Measurements from ENCODE around the gene CCDC78. TPM values are rescaled to one million over a fixed set of nuclear protein-coding genes. Genes with fewer than 3 reads are reported as not detected.

The CCDC78 gene
- total and polyA plus RNA-seq, 2 of the 4 experiments (the other 2 are of a cell fraction), result 0.54 to 4.6 TPM

GRCh38 chr16:760545-761343 lies 34.5 kb upstream of the CCDC78 start, which contains the start of gene MSLN:
MSLN (plus strand) TSS chr16:760734; CDS start chr16:762681, 1,947 bp downstream.
- intact Hi-C loops (cut with micrococcal nuclease), result no loop called here
- Histone ChIP-seq H4K91ac (ENCODE audit: insufficient read depth, low read depth, low read length) (no peak within 1 kb of the TSS), H3K27me3 (ENCODE audit: control insufficient read depth, insufficient read depth, low read length) (peaks cover 4% of the 10 kb centered on the region; the same call in 1 of the 2 replicates), H3K9ac (ENCODE audit: low read depth, low read length) (no peak within 1 kb of the TSS), H3K36me3 (ENCODE audit: control insufficient read depth, insufficient read depth, low read length) (no peaks in the 10 kb centered on the region), H3K56ac (ENCODE audit: extremely low read depth, insufficient read depth, low read length) (no peak within 1 kb of the TSS), H3K4me1 (ENCODE audit: control insufficient read depth, insufficient read depth, low read length) (no peaks in the 10 kb centered on the region), H2AK5ac (ENCODE audit: low read depth, low read length) (no peak within 1 kb of the TSS; the same call in 1 of the 2 replicates), H2BK20ac (ENCODE audit: low read depth, low read length) (no peak within 1 kb of the TSS), H3K4me2 (ENCODE audit: low read depth, low read length) (no peak within 1 kb of the TSS), H3K4me3 (ENCODE audit: insufficient read depth, low read depth, low read length) (no peak within 1 kb of the TSS), H3K23ac (ENCODE audit: low read depth, low read length) (no peak within 1 kb of the TSS), H3K14ac (replicated peaks; ENCODE audit: low read depth, low read length) (no peak within 1 kb of the TSS), H2BK120ac (ENCODE audit: low read depth, low read length) (no peak within 1 kb of the TSS), H4K5ac (ENCODE audit: low read depth, low read length) (no peak within 1 kb of the TSS), H3K9me1 (ENCODE audit: insufficient read depth, low read length) (no peaks in the 10 kb centered on the region), H2BK5ac (ENCODE audit: low read depth, low read length, poor library complexity, severe bottlenecking) (no peak within 1 kb of the TSS), H3K18ac (ENCODE audit: low read depth, low read length) (no peak within 1 kb of the TSS), H2AK9ac (replicated peaks; ENCODE audit: low read depth, low read length, poor library complexity) (peak within 1 kb of the TSS; percentile 13), H3K79me1 (ENCODE audit: low read depth in 1 of 2, low read length in 2 of 2) (no peaks in the 10 kb centered on the region), H3K27ac (ENCODE audit: insufficient read depth, low read length) (no peak within 1 kb of the TSS), H4K20me1 (ENCODE audit: insufficient read depth, low read length) (no peaks in the 10 kb centered on the region), H4K8ac (ENCODE audit: low read depth in 2 of 2, low read length in 2 of 2) (no peak within 1 kb of the TSS), H3K4ac (ENCODE audit: low read depth, low read length) (no peak within 1 kb of the TSS), H2BK15ac (ENCODE audit: low read depth, low read length) (no peak within 1 kb of the TSS), H2AFZ (replicated peaks; ENCODE audit: low read length, poor library complexity) (peak within 1 kb of the TSS; percentile 43), H3K9me3 (ENCODE audit: control insufficient read depth, insufficient read depth, low read length) (peaks cover 3% of the 10 kb centered on the region)
- WGBS, 2 experiments (ENCODE audit: extremely low coverage in 2 of 2, insufficient read length in 1 of 2), result 75% methylated on average over 14 of the region's 37 CpGs; no CpG with 5 or more reads in 1 of the 2 experiments
- ChIA-PET POLR2A (ENCODE audit: unreplicated experiment) (no interaction called here), CTCF (no interaction called here)
- BruUV-seq (replicated peaks), result no TSS peak
- ATAC-seq (ENCODE audit: low read depth), result no peak
- in situ Hi-C loops (cut with MboI; ENCODE audit: low sequenced_read_pairs), result no loop called here
- TF ChIP-seq MAFK (IDR thresholded peaks at IDR 0.05; ENCODE audit: low read depth, low read length) (no peak), MAZ (IDR thresholded peaks at IDR 0.05; ENCODE audit: borderline replicate concordance, low read depth, low read length) (no peak), NFE2L2 (IDR thresholded peaks at IDR 0.05; ENCODE audit: low read depth, low read length) (no peak), MXI1 (IDR thresholded peaks at IDR 0.05; ENCODE audit: borderline replicate concordance, low read depth, low read length) (no peak), RCOR1 (IDR thresholded peaks at IDR 0.05; ENCODE audit: insufficient replicate concordance, low read length) (no peak), RAD21 (IDR thresholded peaks at IDR 0.05; ENCODE audit: low read length) (no peak), CEBPB (IDR thresholded peaks at IDR 0.05; ENCODE audit: low read depth, low read length) (no peak), POLR2A (IDR thresholded peaks at IDR 0.05; ENCODE audit: low read depth, low read length) (no peak)
- dilution Hi-C loops (cut with HindIII; ENCODE audit: low sequenced_read_pairs, unreplicated experiment), result no loop called here
- no peak for DNase-seq

Measured in IMR-90 (cell line).